ENCODE measurements around the gene RAB24. TPM values are rescaled to one million over a fixed set of nuclear protein-coding genes. Genes with fewer than 3 reads are reported as not detected.

The RAB24 gene
- total RNA-seq, 1 donor from 2014 or later, result 35.9 TPM

- no peak for DNase-seq (ENCODE audit: low read depth)
- TF ChIP-seq, protein P1, sequence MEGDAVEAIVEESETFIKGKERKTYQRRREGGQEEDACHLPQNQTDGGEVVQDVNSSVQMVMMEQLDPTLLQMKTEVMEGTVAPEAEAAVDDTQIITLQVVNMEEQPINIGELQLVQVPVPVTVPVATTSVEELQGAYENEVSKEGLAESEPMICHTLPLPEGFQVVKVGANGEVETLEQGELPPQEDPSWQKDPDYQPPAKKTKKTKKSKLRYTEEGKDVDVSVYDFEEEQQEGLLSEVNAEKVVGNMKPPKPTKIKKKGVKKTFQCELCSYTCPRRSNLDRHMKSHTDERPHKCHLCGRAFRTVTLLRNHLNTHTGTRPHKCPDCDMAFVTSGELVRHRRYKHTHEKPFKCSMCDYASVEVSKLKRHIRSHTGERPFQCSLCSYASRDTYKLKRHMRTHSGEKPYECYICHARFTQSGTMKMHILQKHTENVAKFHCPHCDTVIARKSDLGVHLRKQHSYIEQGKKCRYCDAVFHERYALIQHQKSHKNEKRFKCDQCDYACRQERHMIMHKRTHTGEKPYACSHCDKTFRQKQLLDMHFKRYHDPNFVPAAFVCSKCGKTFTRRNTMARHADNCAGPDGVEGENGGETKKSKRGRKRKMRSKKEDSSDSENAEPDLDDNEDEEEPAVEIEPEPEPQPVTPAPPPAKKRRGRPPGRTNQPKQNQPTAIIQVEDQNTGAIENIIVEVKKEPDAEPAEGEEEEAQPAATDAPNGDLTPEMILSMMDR (IDR thresholded peaks at IDR 0.05; ENCODE audit: insufficient read depth, low read length, poor library complexity, severe bottlenecking), result no peak
- Histone ChIP-seq H3K36me3 (ENCODE audit: control insufficient read depth, insufficient read depth, low read length) (peaks cover 4% of the 10 kb centered on the region), H3K4me3 (ENCODE audit: low read depth, low read length) (no peak overlapping the region), H3K27me3 (ENCODE audit: control insufficient read depth, insufficient read depth, low read length) (no peaks in the 10 kb centered on the region)
Measured at GRCh38 chr5:177339107-177339638, 35.7 kb upstream of the RAB24 start.

GRCh38 chr5:177338251-177339106 lies 35.0 kb upstream of the RAB24 start:
- Histone ChIP-seq H3K27me3 (ENCODE audit: control insufficient read depth, insufficient read depth, low read length) (no peaks in the 10 kb centered on the region), H3K4me3 (ENCODE audit: low read depth, low read length) (no peak overlapping the region), H3K36me3 (ENCODE audit: control insufficient read depth, insufficient read depth, low read length) (peaks cover 4% of the 10 kb centered on the region)
- DNase-seq (ENCODE audit: low read depth), result no peak
- TF ChIP-seq, protein P1 (IDR thresholded peaks at IDR 0.05; ENCODE audit: insufficient read depth, low read length, poor library complexity, severe bottlenecking), result no peak

DNA sequence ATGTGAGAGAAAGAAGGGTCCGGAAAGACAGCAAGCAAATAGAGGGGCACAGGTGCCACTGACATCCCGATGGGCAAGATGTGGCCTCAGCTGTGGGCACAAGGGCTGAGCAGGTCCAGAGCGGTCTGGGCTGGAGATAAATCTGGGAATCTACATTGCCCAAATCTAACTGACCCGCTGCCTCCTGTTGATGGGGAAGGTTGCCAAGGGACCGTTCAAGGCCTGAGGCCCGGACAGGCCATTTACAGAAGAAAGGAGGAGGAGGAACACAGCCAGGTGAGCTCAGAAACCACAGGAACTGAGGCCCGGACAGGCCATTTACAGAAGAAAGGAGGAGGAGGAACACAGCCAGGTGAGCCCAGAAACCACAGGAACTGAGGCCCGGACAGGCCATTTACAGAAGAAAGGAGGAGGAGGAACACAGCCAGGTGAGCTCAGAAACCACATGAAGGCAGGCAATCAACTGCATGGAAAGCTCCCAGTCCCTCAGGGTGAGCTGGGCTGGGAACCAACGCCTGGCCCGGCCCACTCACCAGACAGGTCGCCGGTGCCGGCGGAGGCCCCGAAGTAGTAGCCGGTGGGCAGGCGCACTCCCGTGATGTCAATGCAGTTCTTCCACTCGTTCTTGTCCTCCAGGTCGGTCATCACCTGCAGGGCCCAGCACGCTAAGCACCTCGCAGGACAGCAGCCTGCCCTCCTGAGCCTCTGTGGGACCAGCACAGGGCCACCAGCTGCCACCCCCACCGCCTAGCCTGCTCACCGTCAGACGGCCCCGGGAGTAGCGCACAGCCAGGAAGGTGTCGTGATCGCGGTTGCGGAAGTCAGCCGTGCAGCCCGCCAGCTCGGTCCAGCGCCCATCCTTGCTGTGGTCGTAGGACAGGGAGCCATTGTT lies 33.3 kb upstream of the RAB24 start:
- TF ChIP-seq, protein P1 (IDR thresholded peaks at IDR 0.05; ENCODE audit: insufficient read depth, low read length, poor library complexity, severe bottlenecking), result no peak
- no peak for DNase-seq (ENCODE audit: low read depth)
- peaks cover 6% of the 10 kb centered on the region for H3K36me3 ChIP-seq (ENCODE audit: control insufficient read depth, insufficient read depth, low read length)
- H3K4me3 ChIP-seq (ENCODE audit: low read depth, low read length), result no peak overlapping the region
- no peaks in the 10 kb centered on the region for H3K27me3 ChIP-seq (ENCODE audit: control insufficient read depth, insufficient read depth, low read length)

DNA sequence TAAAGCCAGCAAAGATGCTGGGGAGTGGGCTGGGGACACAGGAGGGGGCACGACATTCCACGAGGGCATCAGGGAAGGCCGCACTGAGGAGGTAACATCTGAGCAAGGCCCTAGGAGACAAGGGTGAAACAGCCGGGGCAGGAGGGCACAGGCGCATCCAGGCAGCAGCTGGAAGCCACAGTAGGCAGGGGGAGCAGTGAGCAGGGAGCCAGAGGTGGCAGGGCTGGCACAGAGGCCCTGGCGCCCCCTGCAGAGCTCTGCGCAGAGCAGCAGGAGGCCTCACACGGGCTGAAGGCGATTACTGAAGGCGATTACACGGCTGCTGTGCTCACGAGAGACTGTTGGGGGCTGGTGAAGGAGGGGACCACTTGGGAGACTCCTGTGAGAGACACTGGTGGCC lies 32.6 kb upstream of the RAB24 start:
- Histone ChIP-seq H3K27me3 (ENCODE audit: control insufficient read depth, insufficient read depth, low read length) (no peaks in the 10 kb centered on the region), H3K4me3 (ENCODE audit: low read depth, low read length) (no peak overlapping the region), H3K36me3 (ENCODE audit: control insufficient read depth, insufficient read depth, low read length) (peaks cover 6% of the 10 kb centered on the region)
- TF ChIP-seq, protein P1 (IDR thresholded peaks at IDR 0.05; ENCODE audit: insufficient read depth, low read length, poor library complexity, severe bottlenecking), result peak; percentile 84
- no peak for DNase-seq (ENCODE audit: low read depth)

GRCh38 chr5:177335701-177336065 lies 32.2 kb upstream of the RAB24 start:
- H3K4me3 ChIP-seq (ENCODE audit: low read depth, low read length), result no peak overlapping the region
- no peak for DNase-seq (ENCODE audit: low read depth)
- H3K27me3 ChIP-seq (ENCODE audit: control insufficient read depth, insufficient read depth, low read length), result no peaks in the 10 kb centered on the region
- TF ChIP-seq, protein P1 (IDR thresholded peaks at IDR 0.05; ENCODE audit: insufficient read depth, low read length, poor library complexity, severe bottlenecking), result no peak
- H3K36me3 ChIP-seq (ENCODE audit: control insufficient read depth, insufficient read depth, low read length), result peaks cover 6% of the 10 kb centered on the region

Measured in kidney epithelial cell (primary cell).